Activated CD4-positive, CD25-positive, alpha-beta regulatory T cell treated with anti-CD3 and anti-CD28 coated beads, Interleukin-2, amount 50 U/mL, for 72 hours (primary cell): ENCODE results near the gene ADGRA1.

Source experiments
- DNase-seq: peaks from one replicate; pipeline ENCODE4 v3.0.0; 2021

The ADGRA1 gene

DNA sequence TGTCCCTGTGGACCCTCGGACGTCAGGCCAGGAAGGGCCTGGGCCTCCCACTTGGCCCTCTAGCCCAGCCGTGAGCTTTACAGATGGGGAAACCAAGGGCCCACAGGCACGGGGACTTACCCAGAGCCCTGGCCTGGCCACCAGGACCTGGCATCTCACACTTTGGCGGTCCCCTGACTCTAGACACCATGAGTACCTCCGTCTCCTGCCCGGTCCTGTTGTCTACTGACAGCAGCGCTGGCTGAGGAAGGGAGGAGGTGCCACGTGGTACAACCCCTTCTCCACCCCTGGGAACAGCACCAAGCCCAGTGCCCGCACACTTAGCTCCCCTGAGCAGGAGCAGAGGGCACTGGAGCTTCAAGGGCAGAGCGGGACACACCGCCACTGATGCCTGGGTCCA is 26.1 kb downstream of the ADGRA1 start:
- no peak for DNase-seq

DNA sequence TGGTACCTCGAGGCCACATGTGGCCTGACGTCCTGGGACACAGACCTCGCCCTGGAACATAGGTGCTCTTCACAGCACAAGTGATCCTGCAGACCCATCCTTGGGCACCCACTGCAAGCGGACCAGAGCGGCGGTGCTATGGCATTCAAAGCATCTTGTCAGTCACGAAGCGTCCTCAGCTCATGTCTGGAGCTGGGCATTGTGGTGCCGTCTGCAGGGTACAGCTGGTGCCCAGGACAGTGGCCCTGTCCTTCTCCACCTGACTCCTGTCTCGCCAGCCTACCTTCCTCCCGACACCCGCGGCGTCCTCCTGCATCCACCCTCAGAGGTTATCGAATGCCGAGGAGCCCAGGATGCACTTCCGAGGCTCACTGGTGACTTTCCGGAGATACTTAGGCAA is 26.5 kb downstream of the ADGRA1 start:
- peak; percentile 22 for DNase-seq

GRCh38 chr10:133114726-133115452 is 27.2 kb downstream of the ADGRA1 start:
- peak; percentile 23 for DNase-seq

GRCh38 chr10:133115453-133115842 is 27.7 kb downstream of the ADGRA1 start:
- peak; percentile 23 for DNase-seq

DNA sequence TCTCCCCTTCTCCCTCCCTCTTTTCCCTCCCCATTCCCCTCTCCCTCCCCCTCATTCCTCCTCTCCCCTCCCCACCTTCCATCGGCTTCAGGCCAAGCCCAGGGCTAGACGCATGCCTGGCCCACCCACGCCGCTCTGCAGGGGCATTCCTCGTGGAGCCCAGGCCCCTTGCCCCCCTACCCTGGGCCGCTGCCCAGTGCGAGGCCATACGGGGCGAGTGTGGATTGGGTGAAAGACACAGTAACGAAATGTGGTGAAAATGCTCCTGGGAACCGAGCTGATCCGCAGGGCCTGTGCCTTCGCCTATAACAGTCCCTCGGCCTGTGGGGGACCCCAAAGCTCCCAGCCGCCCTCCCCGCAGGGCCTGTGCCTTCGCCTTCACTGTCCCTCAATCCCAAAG is 28.3 kb downstream of the ADGRA1 start:
- DNase-seq: peak; percentile 19

DNA sequence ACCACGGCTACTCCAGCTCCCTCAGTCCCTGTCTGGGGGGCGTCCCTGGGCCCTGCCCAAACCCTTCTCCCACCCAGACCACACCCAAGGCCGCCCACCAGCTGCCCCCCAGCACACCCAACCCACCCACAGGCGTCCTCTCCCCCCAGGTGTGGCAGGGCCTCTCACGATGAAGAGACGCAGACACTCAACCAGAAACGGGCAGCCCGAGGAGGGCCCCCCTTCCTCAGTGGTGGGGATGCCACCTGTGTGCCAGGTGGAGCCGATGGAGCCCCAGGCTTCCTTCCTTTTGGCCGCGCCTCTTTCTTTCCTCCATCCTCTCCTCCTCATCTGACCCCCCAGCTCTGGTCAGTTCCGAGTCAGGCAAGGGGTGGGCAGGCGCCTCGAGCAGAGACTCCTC is 28.7 kb downstream of the ADGRA1 start:
- DNase-seq: peak; percentile 6

- DNase-seq: peak; percentile 22
These were observed 29.4 kb downstream of the ADGRA1 start for GRCh38 chr10:133117036-133117687.

- peak; percentile 7 for DNase-seq
These were observed 30.0 kb downstream of the ADGRA1 start for GRCh38 chr10:133117688-133118071.

- peak; percentile 15 for DNase-seq
These were observed 33.8 kb downstream of the ADGRA1 start for GRCh38 chr10:133121479-133121878.

DNA sequence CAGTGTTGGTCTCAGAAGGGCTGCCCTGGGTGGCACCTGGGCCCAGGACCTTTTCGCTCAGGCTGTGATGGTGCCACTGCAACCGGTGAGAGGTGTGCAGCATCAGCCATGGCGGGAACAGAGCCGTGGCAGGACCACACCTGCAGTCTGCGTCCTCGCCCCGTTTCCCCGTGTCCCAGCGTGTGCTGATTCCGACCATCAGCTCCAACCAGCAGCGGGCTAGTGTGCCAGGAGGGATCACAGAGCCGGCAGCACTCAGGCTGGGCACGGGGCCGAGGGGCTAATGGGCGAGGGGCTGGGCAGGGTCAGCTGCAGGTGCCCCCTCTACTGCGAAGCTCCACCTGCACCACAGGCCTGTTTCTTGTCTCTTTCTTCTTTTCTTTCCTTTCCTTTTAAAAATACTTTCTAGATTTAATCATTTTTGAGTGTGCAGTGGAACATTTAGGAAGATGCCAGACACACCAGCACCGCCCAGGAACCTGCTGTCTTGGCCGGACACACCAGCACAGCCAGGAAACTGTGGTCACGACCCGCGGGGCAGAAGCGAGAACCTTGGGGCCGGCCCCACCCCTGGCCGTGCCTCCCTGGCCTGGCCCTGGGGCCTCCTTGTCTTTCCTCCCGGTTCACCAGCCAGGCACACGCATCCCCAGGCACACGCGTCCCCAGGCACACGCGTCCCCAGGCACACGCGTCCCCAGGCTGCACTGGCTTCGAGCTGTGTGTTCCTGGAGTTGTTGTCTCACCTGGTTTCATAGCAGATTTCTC is 34.6 kb downstream of the ADGRA1 start:
- DNase-seq: no peak

- DNase-seq: peak; percentile 27
These were observed 35.5 kb downstream of the ADGRA1 start for GRCh38 chr10:133123050-133123745.

- peak; percentile 24 for DNase-seq
These were observed 36.1 kb downstream of the ADGRA1 start for GRCh38 chr10:133123746-133124356.

- peak; percentile 48 for DNase-seq
These were observed 36.9 kb downstream of the ADGRA1 start for GRCh38 chr10:133124357-133125211.

GRCh38 chr10:133125901-133126300 is 38.2 kb downstream of the ADGRA1 start:
- peak; percentile 23 for DNase-seq

- DNase-seq: peak; percentile 23
These were observed 38.9 kb downstream of the ADGRA1 start for GRCh38 chr10:133126431-133127290.

- peak; percentile 56 for DNase-seq
These were observed 39.8 kb downstream of the ADGRA1 start for GRCh38 chr10:133127291-133128125.

GRCh38 chr10:133128126-133129070 is 40.7 kb downstream of the ADGRA1 start:
- no peak for DNase-seq

GRCh38 chr10:133129071-133129858 is 41.5 kb downstream of the ADGRA1 start:
- no peak for DNase-seq
